Dedifferentiated amniotic fluid mesenchymal stem cell (primary cell): ENCODE results near the gene MIGA2.
"Not testable (repeated sequence)": the region's sequence is repeated elsewhere in the genome, so short reads cannot be mapped to it uniquely, and the experiment has no call there.

Experiments
- DNase-seq: peaks from one replicate; pipeline ENCODE4 v3.0.0-alpha.2; 2016; ENCODE audit errors: extremely low spot score

MIGA2 gene

DNA sequence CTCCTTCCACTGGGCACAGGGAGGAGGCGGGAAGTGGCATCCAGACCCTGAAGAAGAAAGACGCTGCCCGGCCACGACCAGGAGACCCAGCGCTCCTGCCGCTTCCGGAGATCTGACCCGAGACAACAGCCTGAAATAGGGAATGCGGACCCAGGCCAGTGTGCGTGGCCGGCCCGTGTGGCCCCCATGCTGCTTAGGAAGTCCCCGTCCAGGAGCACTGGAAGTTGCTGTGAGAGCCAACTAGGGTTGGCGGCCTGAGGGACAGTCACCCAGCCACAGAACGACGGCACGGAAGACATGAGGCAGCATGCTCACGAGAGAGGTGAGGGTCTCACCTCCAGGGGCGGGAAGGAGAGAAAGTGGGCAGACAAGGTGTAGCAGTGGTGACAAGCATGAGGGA, 25.3 kb upstream of the MIGA2 start:
- no peak for DNase-seq

- no peak for DNase-seq
Observed at GRCh38 chr9:129011761-129012181, 24.7 kb upstream of the MIGA2 start.

DNA sequence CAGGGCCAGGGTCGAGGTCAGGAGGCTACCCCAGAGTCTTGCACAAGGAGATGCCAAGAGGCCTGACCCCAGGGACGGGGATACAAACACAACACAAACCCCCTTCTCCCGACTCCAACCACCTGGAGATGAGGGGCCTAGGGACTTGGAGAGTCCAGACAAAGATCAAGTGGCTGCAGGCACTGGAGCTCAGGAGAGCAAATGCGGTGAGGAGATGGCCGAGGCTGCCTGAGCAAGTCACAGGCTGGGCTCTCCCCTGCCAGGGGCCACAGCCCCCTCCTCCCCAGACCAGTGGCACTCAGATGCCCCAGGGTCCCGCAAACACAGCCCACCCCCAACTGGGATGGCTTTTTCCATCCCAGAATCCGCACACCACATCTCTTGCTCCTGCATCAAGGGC, 24.1 kb upstream of the MIGA2 start:
- no peak for DNase-seq

- no peak for DNase-seq
Observed at GRCh38 chr9:129012893-129013448, 23.5 kb upstream of the MIGA2 start.

GRCh38 chr9:129013674-129014073, 22.8 kb upstream of the MIGA2 start:
- DNase-seq = no peak

- no peak for DNase-seq
Observed at GRCh38 chr9:129014124-129014523, 22.3 kb upstream of the MIGA2 start.

DNA sequence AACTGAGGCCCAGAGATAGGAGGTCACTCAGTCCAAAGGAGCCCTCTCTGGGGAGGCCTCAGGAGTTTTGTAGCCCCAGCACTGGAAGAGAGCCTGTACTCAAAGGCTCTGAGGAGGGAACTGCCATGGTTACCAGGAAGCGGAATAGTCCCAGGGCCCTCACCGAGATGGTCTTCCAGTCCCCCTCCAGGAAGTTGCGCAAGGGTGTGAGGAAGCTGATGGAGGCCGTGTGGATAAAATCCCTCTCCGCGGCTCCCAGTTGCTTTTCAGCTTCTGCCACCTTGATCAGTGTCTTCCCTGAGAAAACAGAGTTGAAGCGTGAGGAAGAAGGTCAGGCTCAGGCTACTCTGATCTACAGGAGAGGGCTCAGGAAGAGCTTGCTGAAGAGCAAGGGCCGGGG, 21.8 kb upstream of the MIGA2 start:
- DNase-seq = no peak

- DNase-seq = no peak
Observed at GRCh38 chr9:129021091-129021490, 15.3 kb upstream of the MIGA2 start.

DNA sequence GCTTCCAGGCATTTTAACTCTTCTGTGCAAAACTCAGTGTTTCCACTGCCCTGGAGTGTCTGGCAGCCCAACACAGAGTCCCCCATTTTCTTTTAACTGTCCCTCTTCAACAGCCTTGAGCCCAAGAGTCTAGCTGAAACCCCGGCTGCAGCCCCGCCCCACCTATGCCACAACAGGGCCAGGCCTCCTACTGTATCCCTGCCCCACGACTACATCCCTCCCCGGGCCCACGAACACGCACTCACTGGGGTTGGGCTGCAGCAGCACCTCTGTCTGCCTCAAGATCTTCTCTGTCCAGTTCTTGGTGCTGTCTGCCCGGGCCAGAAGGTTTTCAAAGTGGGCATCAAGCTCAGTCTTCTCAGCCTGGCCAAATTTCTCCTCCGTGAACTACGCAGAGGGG, 14.4 kb upstream of the MIGA2 start:
- no peak for DNase-seq

DNA sequence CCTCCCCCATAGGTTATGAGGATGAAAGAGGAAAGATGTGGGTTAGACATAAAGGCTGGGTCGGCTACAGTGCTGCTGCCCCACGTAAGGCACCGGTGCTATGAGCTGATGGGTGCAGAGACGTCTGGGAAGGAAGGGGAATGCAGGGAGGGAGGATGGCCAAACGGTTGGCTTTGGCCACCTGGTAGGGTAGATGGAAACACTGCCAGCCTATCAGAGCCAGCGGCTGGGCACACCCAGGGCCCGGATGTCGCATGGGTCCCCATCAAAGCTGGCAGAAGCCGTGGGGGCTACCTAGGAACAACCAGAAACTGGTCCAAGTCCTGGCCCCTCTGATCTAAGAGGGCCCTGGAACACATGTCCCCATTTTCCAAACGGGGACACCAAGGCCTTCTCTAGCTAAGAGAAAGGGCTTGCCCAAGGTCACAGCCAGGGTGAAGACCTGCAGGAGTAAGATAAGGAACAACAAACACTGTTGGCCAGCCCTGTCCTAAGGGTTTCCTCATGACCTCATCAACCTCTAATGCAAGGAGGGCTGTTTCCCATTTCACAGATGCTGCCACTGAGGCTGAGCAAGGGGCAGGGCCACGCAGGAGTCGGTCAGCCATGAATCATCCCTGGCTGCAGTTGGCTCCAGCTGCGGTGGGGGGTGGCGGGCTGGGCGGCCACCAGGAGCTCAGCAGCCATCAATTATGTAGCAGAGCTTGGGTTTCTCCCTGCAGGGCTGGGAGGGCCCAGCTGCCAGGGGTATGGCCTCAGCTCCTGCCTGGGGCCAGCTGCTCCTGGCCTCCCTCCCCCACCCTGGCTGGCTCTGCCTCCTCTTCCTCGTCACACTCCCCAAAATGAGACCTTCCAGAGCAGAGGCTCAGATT, 13.2 kb upstream of the MIGA2 start:
- DNase-seq = peak; percentile 85

DNA sequence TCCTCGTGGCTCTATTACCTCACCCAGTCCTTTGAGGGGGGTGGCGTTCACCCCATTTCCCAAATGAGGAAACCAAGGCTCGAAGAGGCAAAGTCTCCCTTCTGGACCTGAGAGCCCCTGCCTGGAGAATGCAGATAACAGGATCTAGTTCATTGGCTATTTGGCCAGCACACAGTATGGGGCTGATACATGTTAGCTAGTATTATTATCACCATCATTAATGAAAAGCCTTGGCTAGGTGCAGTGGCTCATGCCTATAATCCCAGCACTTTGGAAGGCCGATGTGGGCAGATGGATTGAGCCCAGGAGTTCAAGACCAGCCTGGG, 12.6 kb upstream of the MIGA2 start:
- DNase-seq = no peak

GRCh38 chr9:129026442-129027223, 9.8 kb upstream of the MIGA2 start:
- DNase-seq = no peak

GRCh38 chr9:129027224-129027684, 9.2 kb upstream of the MIGA2 start:
- DNase-seq = no peak

DNA sequence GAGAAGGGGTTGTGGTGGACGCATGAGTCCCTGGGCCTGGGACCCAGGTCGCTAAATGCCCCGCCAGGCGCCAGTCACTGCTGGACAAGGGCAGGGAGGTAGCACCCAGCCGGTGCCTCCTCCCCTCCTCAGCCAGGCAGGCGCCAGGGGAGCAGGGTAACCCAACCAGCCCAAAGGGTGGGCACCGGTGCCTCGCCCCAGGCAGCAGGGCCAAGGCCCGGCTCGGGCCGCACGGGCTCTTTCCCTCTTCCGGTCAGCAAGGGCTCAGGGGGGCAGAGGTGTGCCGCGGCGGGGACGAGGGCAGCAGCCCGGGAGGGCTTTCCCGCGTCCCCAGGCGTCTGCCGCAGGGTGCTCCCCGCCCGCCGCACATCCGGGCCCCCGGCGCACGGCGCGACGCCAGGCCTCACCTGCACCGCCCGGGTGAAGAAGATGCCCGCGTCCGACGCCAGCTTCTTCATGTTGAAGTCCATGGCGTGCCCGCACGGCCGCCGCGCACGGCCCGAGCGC, 8.7 kb upstream of the MIGA2 start:
- DNase-seq = no peak

- DNase-seq = peak; percentile 94
Observed at GRCh38 chr9:129028192-129028966, 8.0 kb upstream of the MIGA2 start, which contains the start of gene SH3GLB2. SH3GLB2 (minus strand) TSS chr9:129028331; CDS start chr9:129028154, 177 bp downstream.

DNA sequence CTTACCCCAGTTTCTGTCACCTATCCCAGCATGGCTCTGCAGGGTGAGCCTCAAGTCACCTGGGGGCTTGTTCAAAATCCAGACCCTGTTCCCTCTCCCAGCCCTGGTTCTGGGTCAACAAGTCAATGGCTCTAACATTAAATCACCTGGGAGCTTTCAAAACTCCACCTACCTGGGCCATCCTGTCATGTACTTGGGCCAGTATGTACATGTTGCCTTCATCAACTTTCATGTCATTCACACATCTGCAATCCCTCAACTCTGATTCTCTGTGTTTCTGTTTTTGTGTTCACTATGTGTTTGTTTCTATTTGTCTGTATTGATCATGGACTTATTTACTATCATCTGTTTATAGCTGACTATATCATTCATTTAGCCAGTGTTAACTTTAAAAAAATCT, 6.2 kb upstream of the MIGA2 start:
- DNase-seq = no peak

DNA sequence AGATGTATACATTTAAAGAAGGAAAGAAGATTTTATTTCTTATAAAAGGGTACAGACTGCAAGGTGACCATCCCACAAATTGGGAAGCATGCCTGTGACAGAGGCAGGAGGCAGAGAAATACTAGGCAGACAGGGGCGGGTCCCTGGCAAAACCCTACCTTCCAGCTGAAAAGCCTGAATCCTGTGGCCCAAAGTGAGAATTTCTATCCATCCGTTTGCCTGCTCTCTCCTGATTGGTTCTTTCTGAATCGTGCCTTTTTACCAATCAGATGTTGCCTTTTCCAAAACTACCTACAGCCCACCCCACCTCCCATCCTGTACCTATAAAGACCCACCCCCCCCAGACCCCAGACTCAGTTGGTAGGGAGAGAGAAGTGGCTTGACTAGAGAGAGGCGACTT, 4.9 kb upstream of the MIGA2 start:
- DNase-seq = no peak

GRCh38 chr9:129032541-129033159, 3.8 kb upstream of the MIGA2 start:
- DNase-seq = no peak

DNA sequence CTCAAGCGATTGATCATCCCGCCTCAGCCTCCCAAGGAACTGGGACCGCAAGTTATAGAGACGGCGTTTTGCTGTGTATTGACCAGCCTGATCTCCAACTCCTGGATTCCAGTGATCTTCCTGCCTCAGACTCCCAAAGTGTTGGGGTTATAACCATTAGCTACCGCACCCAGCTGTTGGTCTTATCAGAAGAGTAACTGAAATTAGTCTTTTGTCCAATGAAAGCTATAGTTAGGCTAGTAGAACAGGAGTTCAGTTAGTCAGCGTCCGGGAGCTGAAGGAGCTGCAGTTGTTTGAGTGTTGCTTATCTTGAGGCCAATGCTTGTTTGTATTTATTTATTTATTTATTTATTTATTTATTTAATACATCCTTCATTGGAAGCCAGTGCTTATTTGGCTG, 3.2 kb upstream of the MIGA2 start:
- no peak for DNase-seq

DNA sequence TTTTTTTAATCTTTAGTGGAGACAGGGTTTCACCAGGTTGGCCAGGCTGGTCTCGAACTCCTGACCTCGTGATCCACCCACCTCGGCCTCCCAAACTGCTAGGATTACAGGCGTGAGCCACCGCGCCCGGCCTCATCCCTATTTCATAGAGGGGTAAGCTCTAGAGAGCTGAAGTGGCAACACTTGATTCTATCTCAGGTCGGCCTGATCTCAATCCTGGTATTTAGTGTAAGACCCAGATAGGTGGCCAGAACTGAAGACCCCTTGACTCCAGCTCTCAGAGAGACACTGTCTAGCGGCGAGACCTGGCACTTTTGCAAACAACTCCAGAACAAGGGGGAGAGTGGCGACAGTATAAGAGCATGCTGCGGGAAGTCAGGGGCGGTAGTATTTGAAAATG, 588 bp upstream of the MIGA2 start:
- not testable (repeated sequence) for DNase-seq
